Measurements from ENCODE around the gene EGFR. TPM values are rescaled to one million over a fixed set of nuclear protein-coding genes. Genes with fewer than 3 reads are reported as not detected.

EGFR gene
- total and polyA plus RNA-seq, 2 donors (not counting 3 experiments of a cell fraction or from before 2014, with no cell fraction given) = 1.5 to 4.1 TPM

- H3K79me2 ChIP-seq (ENCODE audit: control insufficient read depth, insufficient read depth, low read length) = no peaks in the 10 kb centered on the region
- ChIA-PET POLR2A (no interaction called here), CTCF (no interaction called here)
- H3K9me1 ChIP-seq (replicated peaks; ENCODE audit: control insufficient read depth, extremely low read depth, insufficient read depth, low read length) = no peaks in the 10 kb centered on the region
- H3K4me1 ChIP-seq (ENCODE audit: control insufficient read depth, extremely low read depth, insufficient read depth, low read length) = no peaks in the 10 kb centered on the region
- DNase-seq (ENCODE audit: low read depth, low spot score) (no peak), FAIRE-seq (no peak)
- no TSS peak for BruUV-seq (replicated peaks)
- TF ChIP-seq GATA2 (IDR thresholded peaks at IDR 0.05; ENCODE audit: insufficient read depth, insufficient read length, low read depth, low read length) (no peak), JUN (IDR thresholded peaks at IDR 0.05; ENCODE audit: borderline replicate concordance, insufficient read depth, insufficient read length, low read depth) (no peak), FOS (IDR thresholded peaks at IDR 0.05; ENCODE audit: borderline replicate concordance, insufficient read depth, low read length) (no peak), MYC (IDR thresholded peaks at IDR 0.05; ENCODE audit: low read depth, low read length) (no peak), EZH2 (IDR thresholded peaks at IDR 0.05; ENCODE audit: borderline replicate concordance, low read depth, low read length, severe bottlenecking) (no peak), POLR2A (IDR thresholded peaks at IDR 0.05; ENCODE audit: low read depth, low read length) (no peak), MAX (IDR thresholded peaks at IDR 0.05; ENCODE audit: insufficient read depth, insufficient read length) (no peak), POLR2AphosphoS5 (IDR thresholded peaks at IDR 0.05; ENCODE audit: insufficient read depth, low read depth, low read length) (no peak), CTCF (IDR thresholded peaks at IDR 0.05; ENCODE audit: extremely low read depth in 1 of 2, insufficient read depth in 1 of 2, low read depth in 1 of 2, low read length in 2 of 2) (no peak)
- H3K27ac ChIP-seq (ENCODE audit: insufficient read depth, low read depth, low read length) = no peak overlapping the region
- H3K9ac ChIP-seq (replicated peaks; ENCODE audit: extremely low read depth, insufficient read depth, low read length) = no peak overlapping the region
- H3K36me3 ChIP-seq (ENCODE audit: control insufficient read depth in 2 of 2, extremely low read depth in 1 of 2, insufficient read depth in 2 of 2, low read length in 2 of 2) = no peaks in the 10 kb centered on the region
- H3K27me3 ChIP-seq (ENCODE audit: control insufficient read depth in 2 of 2, insufficient read depth in 2 of 2, low read length in 2 of 2) = peaks cover 7 to 8% of the 10 kb centered on the region in 2 experiments
- intact Hi-C loops (cut with micrococcal nuclease) = no loop called here
- no peak overlapping the region for H2AFZ ChIP-seq (ENCODE audit: low read depth, low read length)
- no peak overlapping the region for H3K4me3 ChIP-seq (replicated peaks in 1 of 3; ENCODE audit: insufficient read depth in 1 of 3, low read depth in 1 of 3, low read length in 3 of 3)
- no peaks in the 10 kb centered on the region for H4K20me1 ChIP-seq (replicated peaks; ENCODE audit: control insufficient read depth, extremely low read depth, insufficient read depth, low read length)
- dilution Hi-C loops (cut with MboI; ENCODE audit: extremely low pct_ligation_motif_present, low sequenced_read_pairs) = no loop called here
- H3K9me3 ChIP-seq (replicated peaks; ENCODE audit: control insufficient read depth, insufficient read depth, low read length) = no peaks in the 10 kb centered on the region
- H3K4me2 ChIP-seq (ENCODE audit: insufficient read depth, low read length) = no peak overlapping the region
These were observed 81.9 kb downstream of the EGFR start for GRCh38 chr7:55100544-55101327.

Measured in endothelial cell of umbilical vein (primary cell).